HCT116 (cell line): ENCODE measurements around the gene PPP1R12B.

ENCODE experiments used
- CEBPB ChIP-seq: IDR thresholded peaks from 2 replicates; pipeline ENCODE4 v1.6.1; 2012; ENCODE audit warnings: low read depth
- POLR2A ChIP-seq: IDR thresholded peaks from 2 replicates; pipeline ENCODE4 v1.7.0; 2011; ENCODE audit warnings: borderline replicate concordance; ENCODE audit not compliant: insufficient read depth, insufficient read length; ENCODE audit errors: extremely low read depth
- TCF7L2 ChIP-seq: IDR thresholded peaks from 2 replicates; pipeline ENCODE4 v1.7.0; 2011; ENCODE audit warnings: borderline replicate concordance, inconsistent platforms; ENCODE audit not compliant: insufficient read depth, insufficient read length; ENCODE audit errors: extremely low read depth

GRCh38 chr1:202343652-202344349 lies 4.7 kb upstream of the PPP1R12B start:
- no peak for TF ChIP-seq CEBPB
- no peak for TF ChIP-seq POLR2A
- TF ChIP-seq TCF7L2 = no peak
